HG03520 (cell line): ENCODE results near the gene SHB.

ENCODE experiments used
- ATAC-seq: cut with Tn5 transposase; IDR thresholded peaks from one replicate; pipeline ENCODE4 v1.9.1; 2021; ENCODE audit warnings: mild to moderate bottlenecking, moderate library complexity; ENCODE audit not compliant: unreplicated experiment

SHB gene

GRCh38 chr9:37939575-37940095, 129.4 kb downstream of the SHB start:
- no peak for ATAC-seq

- no peak for ATAC-seq
Observed at GRCh38 chr9:37938121-37938891, 130.7 kb downstream of the SHB start.

GRCh38 chr9:37937366-37937765, 131.7 kb downstream of the SHB start:
- ATAC-seq, result no peak

DNA sequence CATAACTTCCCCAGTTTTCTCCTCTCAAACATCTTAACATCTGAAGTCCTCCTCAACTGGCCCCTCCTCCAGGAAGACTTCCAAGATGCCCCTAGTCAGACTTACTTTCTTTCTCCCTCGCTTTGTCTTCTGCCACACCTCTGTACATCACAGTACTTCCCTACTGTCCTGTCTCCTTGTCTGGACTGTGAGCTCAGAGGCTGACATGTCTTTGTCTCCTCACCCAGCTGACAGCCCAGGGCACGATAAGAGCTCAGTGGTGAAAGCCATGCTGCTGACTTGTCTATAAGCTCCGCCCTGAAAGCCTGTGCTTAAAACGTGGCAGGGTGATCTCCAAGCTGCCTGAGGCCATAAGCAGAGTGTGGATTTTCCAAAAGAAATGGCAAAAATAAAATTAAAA, 132.1 kb downstream of the SHB start:
- ATAC-seq, result no peak

DNA sequence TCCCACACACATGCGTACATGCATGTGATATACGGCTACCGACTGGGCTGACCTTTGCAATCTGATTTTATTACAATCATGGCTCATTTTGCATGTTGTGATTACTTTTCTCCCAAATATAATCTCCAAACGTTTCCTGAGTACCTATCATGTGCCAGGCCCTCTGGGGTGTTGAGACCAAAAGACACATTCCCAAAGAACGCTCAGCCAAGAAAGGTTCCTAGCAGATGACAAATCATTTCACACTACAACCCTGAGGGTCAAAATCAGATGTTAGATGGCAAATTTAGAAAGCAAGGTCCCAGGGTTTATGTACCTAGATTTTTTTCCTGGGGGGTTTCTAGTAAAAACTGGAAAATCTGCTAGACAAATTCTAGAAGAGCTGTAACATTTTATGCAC, 132.7 kb downstream of the SHB start:
- ATAC-seq, result no peak

GRCh38 chr9:37935096-37935495, 133.9 kb downstream of the SHB start:
- ATAC-seq, result no peak

GRCh38 chr9:37931592-37931991, 137.4 kb downstream of the SHB start:
- ATAC-seq, result no peak

- ATAC-seq, result no peak
Observed at GRCh38 chr9:37929441-37929895, 139.6 kb downstream of the SHB start.

- no peak for ATAC-seq
Observed at GRCh38 chr9:37928552-37929430, 140.2 kb downstream of the SHB start.

GRCh38 chr9:37927601-37928551, 141.2 kb downstream of the SHB start:
- ATAC-seq, result no peak

DNA sequence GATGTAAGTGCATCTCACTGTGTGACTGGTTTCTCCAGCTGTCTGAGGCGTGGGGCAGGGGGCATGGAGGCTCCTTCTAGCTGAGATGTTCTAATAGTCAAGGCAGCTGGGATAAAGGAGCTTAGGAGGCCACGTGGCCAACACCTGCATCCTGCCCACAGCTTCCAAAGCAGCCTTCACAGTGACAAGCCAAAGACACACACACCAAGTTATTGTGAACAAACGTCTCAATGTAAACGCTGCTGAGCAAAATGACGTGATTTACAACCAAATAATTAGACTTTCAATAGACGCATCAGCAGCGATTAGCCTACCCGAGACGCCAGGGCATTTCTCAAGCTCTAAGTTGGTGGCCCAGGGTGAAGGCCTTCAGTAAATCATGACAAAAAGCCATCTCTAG, 141.9 kb downstream of the SHB start:
- no peak for ATAC-seq

DNA sequence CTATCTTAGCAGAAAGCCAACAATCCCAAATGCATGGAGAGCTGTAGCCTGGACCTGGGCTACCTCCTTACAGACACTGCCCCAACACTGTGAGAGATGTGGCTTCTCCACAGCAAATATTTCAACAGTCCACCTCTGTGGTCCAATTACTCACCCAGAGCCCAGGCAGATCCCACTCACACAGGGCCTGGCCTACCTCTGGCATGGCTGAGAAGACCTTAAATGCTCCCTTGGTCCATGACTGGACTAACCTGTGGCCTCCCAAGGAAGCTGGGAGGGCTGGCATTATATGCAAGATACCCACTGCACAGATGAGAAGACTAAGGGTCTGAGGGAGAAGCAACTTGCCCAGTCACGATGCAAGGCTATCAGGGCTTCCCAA, 142.3 kb downstream of the SHB start:
- no peak for ATAC-seq

GRCh38 chr9:37925786-37926736, 143.0 kb downstream of the SHB start:
- ATAC-seq, result no peak

- no peak for ATAC-seq
Observed at GRCh38 chr9:37925006-37925405, 144.0 kb downstream of the SHB start.

GRCh38 chr9:37924538-37924937, 144.5 kb downstream of the SHB start:
- no peak for ATAC-seq

DNA sequence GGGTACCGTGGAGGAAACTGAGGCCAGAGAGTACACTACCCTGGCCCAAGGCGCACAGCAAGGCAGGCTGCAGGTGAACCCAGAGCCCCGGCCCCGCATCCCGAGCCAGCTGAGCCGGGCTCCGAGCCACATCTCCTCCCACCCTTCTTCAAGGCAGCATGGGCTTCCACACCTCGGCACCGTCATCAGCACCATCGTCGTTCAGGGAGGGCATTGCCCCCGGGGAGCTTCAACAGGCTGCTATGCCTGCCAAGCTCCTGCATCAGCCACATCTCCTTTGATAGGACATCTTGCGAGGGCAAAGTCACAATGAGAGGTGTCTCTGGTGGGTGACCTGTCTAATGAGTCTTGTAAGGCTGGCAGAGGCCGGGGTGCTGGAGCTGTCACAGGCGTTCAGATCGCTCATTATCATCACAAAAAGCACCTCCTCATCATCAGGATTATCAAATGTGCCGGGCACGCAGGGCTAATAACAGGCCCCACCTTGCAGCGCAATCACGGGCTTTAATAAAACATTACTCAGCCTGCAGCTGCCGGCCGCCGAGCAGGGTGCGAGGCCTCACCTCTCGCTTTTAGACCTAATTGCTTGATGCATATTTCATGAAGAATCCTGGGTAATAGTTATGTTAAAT, 145.1 kb downstream of the SHB start:
- no peak for ATAC-seq

DNA sequence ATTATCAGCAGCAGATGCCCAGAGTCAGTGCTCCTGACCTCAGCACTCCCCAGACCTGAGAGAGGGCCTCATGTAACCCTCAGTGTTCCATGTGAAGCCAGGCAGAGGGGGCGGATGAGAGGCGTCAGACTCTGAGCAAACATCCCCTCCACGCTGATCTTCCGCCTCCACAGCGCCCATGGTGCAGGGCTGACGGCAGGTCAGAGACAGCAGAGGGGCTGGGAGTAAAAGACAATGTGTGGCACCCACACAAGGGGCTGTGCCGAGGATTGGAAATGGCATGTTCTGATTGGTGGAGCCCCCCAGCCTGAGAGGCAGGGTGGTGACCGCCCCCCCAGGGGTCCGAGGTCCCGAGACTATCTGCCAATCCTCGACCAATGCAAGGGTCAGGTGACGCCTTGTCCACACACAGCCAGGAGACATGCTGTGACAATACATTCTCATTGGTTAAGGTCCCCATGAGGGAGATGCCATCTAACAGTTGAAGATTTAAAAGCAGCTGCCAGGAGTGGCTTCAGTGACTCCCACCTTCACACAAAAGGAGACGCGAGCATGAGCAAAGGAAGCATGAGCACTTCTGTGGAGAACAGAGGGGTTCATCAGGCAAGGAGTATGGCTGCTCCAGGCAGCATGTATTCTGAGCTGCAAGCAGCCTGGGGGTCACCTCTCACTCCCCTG, 145.8 kb downstream of the SHB start:
- ATAC-seq, result no peak

DNA sequence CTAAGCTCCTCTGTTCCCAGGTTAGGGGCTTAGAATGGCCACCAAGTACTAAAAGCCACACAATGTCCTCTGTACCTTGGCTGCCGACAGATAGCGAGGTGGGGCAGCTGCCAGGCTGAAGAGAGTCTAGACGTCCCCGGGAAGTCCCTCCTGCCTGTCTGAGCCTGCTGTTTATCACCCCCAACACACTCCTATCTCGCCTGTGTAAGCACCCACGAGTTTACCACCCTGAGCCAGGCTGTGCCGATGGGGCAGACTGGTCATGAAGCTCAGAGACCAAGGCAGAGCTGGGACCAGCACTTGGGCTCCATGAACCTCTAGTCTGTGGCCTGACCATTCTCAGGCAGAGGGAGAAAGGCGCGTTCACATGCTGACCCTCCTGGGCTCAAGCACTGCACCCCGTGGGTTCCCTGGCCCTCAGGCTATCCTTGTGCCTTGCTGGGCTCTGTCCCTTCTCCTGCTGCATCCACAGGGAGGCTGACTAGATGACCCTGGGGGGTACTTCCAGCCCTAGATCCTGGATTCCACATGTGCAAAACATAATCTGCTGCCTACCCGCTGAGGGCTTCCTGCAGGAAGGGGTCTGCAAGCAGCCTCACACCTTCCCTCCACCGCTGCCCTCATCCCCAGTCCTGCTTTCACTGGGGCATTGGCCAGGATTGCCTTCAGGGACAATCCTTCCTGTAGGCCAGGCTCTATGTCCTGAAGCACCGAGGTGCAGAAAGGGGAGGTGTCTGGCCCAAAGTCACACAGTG, 146.5 kb downstream of the SHB start:
- ATAC-seq, result no peak
